K562 (cell line): ENCODE results near the gene IZUMO4. TPM values are rescaled to one million over a fixed set of nuclear protein-coding genes. Genes with fewer than 3 reads are reported as not detected.

Experiments used
- ATAC-seq: fragments of 200-7000 bp; cut with Tn5 transposase; 3 replicates; pipeline ENCODE4 v1.9.1; 2020; ENCODE audit warnings: moderate library complexity
- BruUV-seq: library from RNA; stranded (reverse); fragments of 400-500 nt; replicated peaks from 2 replicates; lab custom pipeline; 2021; lab: Mats Ljungman, UMichigan
- CTCF ChIA-PET: fragments of 300-600 bp; formaldehyde crosslinking; extraction: SDS; loops from one replicate; lab custom pipeline; 2021; ENCODE audit warnings: low intra/inter-chr PET ratio; lab: Yijun Ruan, JAX
- POLR2A ChIA-PET: fragments of 300-600, 350-650 bp; sonication (Branson Sonifier 250); formaldehyde crosslinking; extraction: SDS; loops from one replicate; lab custom pipeline; 2021; ENCODE audit warnings: antibody characterized with exemption, inconsistent platforms; lab: Yijun Ruan, JAX
- DNase-seq, 4 experiments: peaks; one replicate each; pipeline versions ENCODE4 v3.0.0 to v3.0.0-alpha.2; 2011 to 2018; ENCODE audit warnings: low spot score in 3 of 4, mixed read lengths in 3 of 4; ENCODE audit errors: extremely low read depth in 1 of 4
- FAIRE-seq: peaks from 2 replicates; lab custom pipeline; 2011; peaks lifted over from hg19 to GRCh38; lab: Jason Lieb, UNC
- H2AFZ ChIP-seq: 2 replicates; pipeline ENCODE4 v1.6.0; 2011; ENCODE audit warnings: low read depth, low read length, control low read depth, inconsistent platforms
- H3K27ac ChIP-seq: fragments of 200-600 bp; 3 replicates; pipeline ENCODE4 v1.8.0; 2011; ENCODE audit warnings: low read depth, mild to moderate bottlenecking, control low read depth, inconsistent platforms, low read length, moderate library complexity, mixed read lengths; ENCODE audit errors: extremely low read depth
- H3K27me3 ChIP-seq, 2 experiments: fragments of 300-600 bp in 1 of 2; 2 replicates in 1 of 2; 3 replicates in 1 of 2; pipeline versions ENCODE4 v1.6.0 to v1.8.0; 2011; ENCODE audit warnings: inconsistent platforms in 2 of 2, low read length in 2 of 2, mild to moderate bottlenecking in 1 of 2, mixed read lengths in 1 of 2, moderate library complexity in 1 of 2; ENCODE audit not compliant: control insufficient read depth in 2 of 2, insufficient read depth in 2 of 2
- H3K36me3 ChIP-seq: fragments of 300-600 bp; 3 replicates; pipeline ENCODE4 v1.8.0; 2011; ENCODE audit warnings: mild to moderate bottlenecking, low read length, inconsistent platforms; ENCODE audit not compliant: control insufficient read depth, insufficient read depth
- H3K4me1 ChIP-seq, 2 experiments: fragments of 200-600 bp in 1 of 2; replicated peaks in 1 of 2; 2 replicates in 1 of 2; 3 replicates in 1 of 2; pipeline versions ENCODE4 v1.5.1 to v1.8.0; 2011; ENCODE audit warnings: inconsistent platforms in 2 of 2, low read length in 2 of 2, mild to moderate bottlenecking in 1 of 2, mixed read lengths in 1 of 2, moderate library complexity in 1 of 2; ENCODE audit not compliant: control insufficient read depth in 2 of 2, insufficient read depth in 2 of 2
- H3K4me2 ChIP-seq: 2 replicates; pipeline ENCODE4 v1.6.1; 2011; ENCODE audit warnings: low read length, control low read depth, inconsistent platforms, mixed read lengths; ENCODE audit not compliant: insufficient read depth
- H3K4me3 ChIP-seq: fragments of 200-600 bp; sonication (generic), shearing (Covaris generic); 2 replicates; pipeline ENCODE4 v1.5.1; 2016; ENCODE audit warnings: control low read depth, inconsistent platforms
- H3K79me2 ChIP-seq: fragments of 200-600 bp; 3 replicates; pipeline ENCODE4 v1.8.0; 2011; ENCODE audit warnings: low read length, inconsistent platforms; ENCODE audit not compliant: control insufficient read depth, insufficient read depth
- H3K9ac ChIP-seq, 2 experiments: 2 replicates each; pipeline versions ENCODE4 v1.6.0 to v1.6.1; 2011; ENCODE audit warnings: low read depth in 2 of 2, low read length in 2 of 2, control low read depth in 1 of 2, inconsistent platforms in 1 of 2, mild to moderate bottlenecking in 1 of 2, mixed read lengths in 1 of 2; ENCODE audit not compliant: insufficient read depth in 1 of 2
- H3K9me1 ChIP-seq: one replicate; pipeline ENCODE4 v1.6.0; 2011; ENCODE audit warnings: inconsistent platforms, mild to moderate bottlenecking, low read length, moderate library complexity; ENCODE audit not compliant: control insufficient read depth, insufficient read depth
- H3K9me3 ChIP-seq: replicated peaks from 2 replicates; pipeline ENCODE4 v1.5.1; 2011; ENCODE audit warnings: low read depth, low read length, inconsistent platforms; ENCODE audit not compliant: control insufficient read depth, insufficient read depth
- H4K20me1 ChIP-seq: replicated peaks from 2 replicates; pipeline ENCODE4 v1.6.1; 2011; ENCODE audit warnings: low read length, inconsistent platforms, mixed read lengths; ENCODE audit not compliant: control insufficient read depth, insufficient read depth
- CGGBP1 ChIP-seq: fragments of 250-450 bp; sonication (Bioruptor Pico); IDR thresholded peaks from 2 replicates; pipeline ENCODE4 v1.9.0; 2021; ENCODE audit warnings: mild to moderate bottlenecking
- POLR2AphosphoS2 ChIP-seq: IDR thresholded peaks from 2 replicates; pipeline ENCODE4 v1.6.1; 2012; ENCODE audit warnings: low read length, improper control_type of control experiment
- WGBS: fragments of 100-300 bp; shearing (Covaris generic); methylation state at CpG from one replicate; pipeline ENCODE4 v1.1.6; 2016; ENCODE audit warnings: low coverage, mixed read lengths; ENCODE audit not compliant: insufficient coverage; ENCODE audit errors: missing lambda C conversion rate; 5-methylcytosine and 5-hydroxymethylcytosine counted together
- in situ Hi-C: fragments of 300-500 bp; cut with MboI; formaldehyde crosslinking; loops from 4 replicates; pipeline ENCODE4 v1.15.0; 2018; ENCODE audit warnings: inconsistent platforms, mixed read lengths
- intact Hi-C: fragments of 100-400 bp; cut with micrococcal nuclease; formaldehyde crosslinking; loops from 2 replicates; pipeline ENCODE4 v1.14.2; 2022
- polyA plus RNA-seq, 8 experiments: library from polyadenylated mRNA; depleted of rRNA in 4 of 8; stranded (reverse) in 5 of 8; unstranded in 3 of 8; fragments of >200 nt; fragmentation: Nextera tagmentation in 2 of 8; fragmentation: Illumina TruSeq in 1 of 8; extraction: Ambion mirVana in 2 of 8; extraction: Trizol in 1 of 8; gene quantifications; 2 replicates each; pipeline versions ENCODE4 v1.2.1 to v1.2.3, GENCODE V29; 2011 to 2014; ENCODE audit warnings: inconsistent platforms in 1 of 8, missing spikeins in 1 of 8
- total RNA-seq, 7 experiments: library from RNA; depleted of rRNA in 6 of 7; stranded (reverse); fragments of >200 nt in 6 of 7; fragmentation: Illumina TruSeq in 2 of 7; extraction: Trizol in 2 of 7; gene quantifications; 2 replicates each; pipeline versions ENCODE4 v1.2.1 to v1.2.3, GENCODE V29; 2011 to 2021; ENCODE audit warnings: low replicate concordance in 1 of 7

IZUMO4 gene
- total and polyA plus RNA-seq, 9 of the 15 experiments (the other 6 are each of a cell fraction or from before 2014, with no cell fraction given) = 0.07 to 3.9 (median 1.2) TPM

- 0 out of 2 replicates have a peak, but pooled peaks have one; percentile 38 for TF ChIP-seq POLR2AphosphoS2
- TF ChIP-seq CGGBP1 = no peak
- TF ChIP-seq, all 486 proteins: peak for 1
- DNase-seq (no peak), FAIRE-seq (no peak), ATAC-seq (no peak)
- in situ Hi-C loops (no loop called here), intact Hi-C loops (no loop called here)
- no peak overlapping the region for H3K4me3 ChIP-seq
- H3K4me1 ChIP-seq = peaks cover 3 to 19% of the 10 kb centered on the region in 2 experiments; a peak in 4 of 5 replicates
- H3K36me3 ChIP-seq = peaks cover 29% of the 10 kb centered on the region; the same call in 2 of the 3 replicates
- H3K79me2 ChIP-seq = no peaks in the 10 kb centered on the region
- H3K9me1 ChIP-seq = no peaks in the 10 kb centered on the region
- no peaks in the 10 kb centered on the region for H3K9me3 ChIP-seq
- H3K27me3 ChIP-seq = no peaks in the 10 kb centered on the region
- POLR2A ChIA-PET = no interaction called here
- no peak overlapping the region for H2AFZ ChIP-seq
- BruUV-seq = TSS peak; percentile 75
- CTCF ChIA-PET = interaction anchor here (2.4 kb wide), 1 partner anchor 51 kb away, joined by 21 read pairs; no protein-coding TSS in a partner anchor
- no peaks in the 10 kb centered on the region for H4K20me1 ChIP-seq
- no peak overlapping the region for H3K9ac ChIP-seq
- no peak overlapping the region for H3K4me2 ChIP-seq
- H3K27ac ChIP-seq = no peak overlapping the region
- 76% methylated on average over 19 of the region's 19 CpGs for WGBS
Measured at GRCh38 chr19:2070986-2071673, 25.6 kb upstream of the IZUMO4 start.
